Fibroblast of skin of left quadriceps (primary cell): ENCODE measurements around the gene PSME3IP1.
A peak's percentile ranks its signal among the peaks of the same experiment; 100 is the strongest.
"Not testable (repeated sequence)": the region's sequence is repeated elsewhere in the genome, so short reads cannot be mapped to it uniquely, and the experiment has no call there.

Experiments
- DNase-seq, 2 experiments: peaks; one replicate each; pipeline ENCODE4 v3.0.0-alpha.2; 2013; ENCODE audit warnings: low read depth in 2 of 2

Gene PSME3IP1, protein sequence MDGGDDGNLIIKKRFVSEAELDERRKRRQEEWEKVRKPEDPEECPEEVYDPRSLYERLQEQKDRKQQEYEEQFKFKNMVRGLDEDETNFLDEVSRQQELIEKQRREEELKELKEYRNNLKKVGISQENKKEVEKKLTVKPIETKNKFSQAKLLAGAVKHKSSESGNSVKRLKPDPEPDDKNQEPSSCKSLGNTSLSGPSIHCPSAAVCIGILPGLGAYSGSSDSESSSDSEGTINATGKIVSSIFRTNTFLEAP

DNA sequence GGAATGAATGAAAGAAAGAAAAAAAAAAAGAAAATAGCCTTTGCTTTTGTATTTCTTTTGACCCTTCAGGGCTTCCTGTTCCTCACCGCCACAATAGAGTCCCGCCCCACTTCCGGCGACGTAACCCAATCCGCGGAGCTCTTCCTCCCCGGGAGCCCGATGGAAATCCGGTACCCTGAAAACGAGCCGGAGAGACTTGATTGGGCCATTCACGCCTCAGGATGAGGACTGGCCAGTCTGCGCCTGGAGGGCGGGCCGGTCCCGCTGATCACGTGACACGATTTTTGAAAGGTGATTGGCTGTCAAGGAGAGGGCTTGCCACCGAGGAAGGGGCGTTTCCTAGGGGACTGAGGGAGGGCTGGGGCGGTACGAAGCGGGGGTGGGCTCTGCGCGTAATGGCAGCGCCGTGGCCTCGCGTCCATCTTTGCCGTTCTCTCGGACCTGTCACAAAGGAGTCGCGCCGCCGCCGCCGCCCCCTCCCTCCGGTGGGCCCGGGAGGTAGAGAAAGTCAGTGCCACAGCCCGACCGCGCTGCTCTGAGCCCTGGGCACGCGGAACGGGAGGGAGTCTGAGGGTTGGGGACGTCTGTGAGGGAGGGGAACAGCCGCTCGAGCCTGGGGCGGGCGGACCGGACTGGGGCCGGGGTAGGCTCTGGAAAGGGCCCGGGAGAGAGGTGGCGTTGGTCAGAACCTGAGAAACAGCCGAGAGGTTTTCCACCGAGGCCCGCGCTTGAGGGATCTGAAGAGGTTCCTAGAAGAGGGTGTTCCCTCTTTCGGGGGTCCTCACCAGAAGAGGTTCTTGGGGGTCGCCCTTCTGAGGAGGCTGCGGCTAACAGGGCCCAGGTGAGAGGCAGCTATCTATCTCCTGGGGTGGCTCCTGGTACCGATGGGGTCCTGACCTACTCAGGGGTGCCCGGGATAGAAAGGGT lies at the start of gene PSME3IP1, which contains the start of gene RSPRY1:
Gene PSME3IP1, minus strand, starts transcription at position 95 of the 927 bp plus-strand sequence. CDS start 12,185 bp downstream, outside the sequence.
Gene RSPRY1, plus strand, starts transcription at position 385 of the 927 bp plus-strand sequence. CDS start 18,330 bp downstream, outside the sequence.
- DNase-seq = peak; percentile 99

DNA sequence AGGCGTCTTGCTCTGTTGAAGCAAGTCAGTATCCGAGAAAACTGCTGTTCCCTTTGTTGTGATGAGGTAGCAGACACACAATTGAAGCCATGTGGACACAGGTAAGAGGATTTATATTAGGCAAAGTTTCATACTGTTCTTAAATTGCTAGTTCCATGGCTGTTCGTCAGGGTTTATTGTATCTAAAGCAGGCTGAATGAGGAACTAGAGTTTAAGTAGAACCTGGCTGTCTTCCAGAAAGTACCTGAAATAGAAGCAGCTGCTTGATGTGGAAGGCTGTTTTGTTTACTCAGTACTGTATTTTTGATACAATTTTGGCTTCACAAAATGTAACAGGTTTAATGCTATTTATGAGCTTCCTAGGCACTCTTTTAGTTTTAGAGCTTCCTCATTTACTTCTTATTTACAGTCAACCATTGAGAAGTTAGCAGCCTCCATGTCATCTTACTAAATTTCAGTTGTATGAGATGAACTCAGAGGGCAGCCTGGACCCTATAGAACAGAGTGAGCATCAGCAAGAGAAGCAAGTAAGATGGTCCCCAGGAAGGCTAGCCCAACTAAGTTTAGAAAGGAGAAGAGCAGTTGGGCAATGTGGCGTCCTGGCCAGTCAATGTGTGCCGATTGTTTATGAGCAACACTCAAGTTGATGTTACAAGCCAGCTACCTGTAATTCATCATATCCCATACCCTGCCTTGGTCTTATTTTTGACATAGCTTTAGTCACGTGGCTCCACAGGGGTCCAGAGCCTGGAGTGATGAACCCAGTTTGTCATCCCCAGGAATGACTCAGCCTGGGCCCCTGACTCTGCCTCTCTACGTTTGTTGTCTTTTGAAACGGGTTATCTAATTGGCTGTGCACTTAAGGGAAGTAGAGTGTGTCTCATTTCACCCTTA lies 49.5 kb upstream of the PSME3IP1 start:
- DNase-seq = peak; percentile 40

DNA sequence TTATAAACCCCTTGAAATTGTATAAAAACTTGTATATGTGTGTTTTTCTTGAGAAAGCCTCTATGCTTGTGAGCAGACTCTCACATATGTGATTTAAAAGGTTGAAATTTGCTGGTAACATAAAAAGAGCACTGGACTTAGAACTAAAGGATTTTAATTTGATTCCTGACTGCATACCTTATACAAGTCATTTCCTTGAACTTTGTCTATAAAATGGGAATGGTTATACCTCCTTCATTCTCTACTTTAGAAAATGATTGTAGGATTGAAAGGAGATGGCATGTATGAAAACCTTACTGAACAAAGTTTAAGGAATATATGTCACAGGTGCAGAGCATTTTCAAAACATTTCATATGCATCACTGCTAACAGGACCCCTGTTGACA lies 48.9 kb upstream of the PSME3IP1 start:
- DNase-seq = no peak

DNA sequence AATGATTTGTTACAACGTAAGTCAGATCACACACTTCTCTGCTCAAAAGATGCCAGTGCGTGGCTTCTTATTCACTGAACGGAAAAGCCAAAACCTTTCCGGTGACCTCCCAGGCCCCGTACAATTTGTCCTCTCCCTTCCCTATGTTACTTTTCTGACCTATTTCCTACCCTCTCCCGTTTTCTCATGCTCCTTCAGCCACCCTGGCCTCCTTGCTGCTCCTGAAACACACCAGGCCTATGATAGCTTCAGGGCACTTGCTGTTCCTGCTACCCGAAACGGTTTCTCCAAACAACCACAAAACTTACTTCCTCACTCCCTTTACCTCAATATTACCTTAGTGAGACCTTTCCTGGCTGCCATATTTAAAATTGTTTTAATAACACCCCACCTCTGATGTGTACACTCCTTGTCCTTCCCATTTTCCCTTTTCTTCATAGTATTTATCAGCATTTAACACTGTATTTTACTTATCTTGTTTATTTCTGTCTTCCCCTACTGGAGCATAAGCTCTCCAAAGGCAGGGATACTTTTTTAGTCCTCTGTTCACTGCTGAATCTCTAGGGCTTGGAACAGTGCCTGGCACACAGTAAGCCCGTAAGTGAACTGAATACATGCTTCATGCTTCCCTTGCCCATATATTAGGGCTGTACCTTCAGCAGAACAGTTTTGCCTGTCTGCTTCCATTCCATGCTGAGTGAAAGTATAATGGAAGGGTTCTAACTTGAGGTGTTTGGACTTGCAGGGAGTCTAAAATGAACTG lies 48.3 kb upstream of the PSME3IP1 start:
- no peak for DNase-seq

DNA sequence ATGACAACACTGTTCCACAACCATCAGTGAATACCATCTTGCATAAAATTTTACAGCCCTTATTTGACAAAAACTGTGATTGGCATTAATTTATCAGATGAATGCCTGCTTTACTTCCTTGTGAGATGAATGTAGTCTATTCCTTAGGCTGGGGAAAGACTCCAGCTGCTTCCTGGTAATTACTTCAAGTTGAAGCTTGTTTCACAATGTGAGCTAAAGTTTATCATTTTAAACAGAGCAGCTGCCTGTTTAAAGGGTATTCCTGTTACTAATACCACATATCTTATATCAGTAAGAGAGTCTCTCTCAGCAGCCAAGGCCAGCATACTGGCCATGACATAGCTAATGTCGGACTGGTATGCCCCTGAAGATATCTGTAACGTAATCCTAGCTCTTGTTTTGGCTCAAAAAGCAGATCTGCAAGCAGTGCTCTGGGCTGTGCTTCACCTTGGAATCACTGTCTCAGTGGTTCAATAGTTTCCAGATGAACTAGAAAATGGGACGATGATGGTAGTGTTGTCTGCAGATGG lies 46.0 kb upstream of the PSME3IP1 start:
- DNase-seq = no peak

DNA sequence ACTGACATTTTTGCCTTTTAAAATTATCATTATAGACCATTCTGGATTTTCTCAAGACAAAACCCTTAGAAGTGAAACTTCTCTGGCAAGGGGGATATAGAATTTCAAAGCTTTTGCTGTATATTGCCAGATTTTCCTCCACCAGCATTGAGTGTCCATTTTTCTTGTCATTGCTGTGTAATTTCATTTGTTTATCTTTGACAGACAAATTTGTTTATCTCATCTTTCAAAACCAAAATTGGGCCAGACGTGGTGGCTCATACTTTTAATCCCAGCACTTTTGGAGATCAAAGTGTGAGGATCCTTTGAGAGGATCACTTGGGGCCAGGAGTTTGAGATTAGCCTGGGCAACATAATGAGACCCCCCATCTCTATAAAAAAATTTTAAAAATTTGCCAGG lies 43.2 kb upstream of the PSME3IP1 start:
- no peak for DNase-seq

DNA sequence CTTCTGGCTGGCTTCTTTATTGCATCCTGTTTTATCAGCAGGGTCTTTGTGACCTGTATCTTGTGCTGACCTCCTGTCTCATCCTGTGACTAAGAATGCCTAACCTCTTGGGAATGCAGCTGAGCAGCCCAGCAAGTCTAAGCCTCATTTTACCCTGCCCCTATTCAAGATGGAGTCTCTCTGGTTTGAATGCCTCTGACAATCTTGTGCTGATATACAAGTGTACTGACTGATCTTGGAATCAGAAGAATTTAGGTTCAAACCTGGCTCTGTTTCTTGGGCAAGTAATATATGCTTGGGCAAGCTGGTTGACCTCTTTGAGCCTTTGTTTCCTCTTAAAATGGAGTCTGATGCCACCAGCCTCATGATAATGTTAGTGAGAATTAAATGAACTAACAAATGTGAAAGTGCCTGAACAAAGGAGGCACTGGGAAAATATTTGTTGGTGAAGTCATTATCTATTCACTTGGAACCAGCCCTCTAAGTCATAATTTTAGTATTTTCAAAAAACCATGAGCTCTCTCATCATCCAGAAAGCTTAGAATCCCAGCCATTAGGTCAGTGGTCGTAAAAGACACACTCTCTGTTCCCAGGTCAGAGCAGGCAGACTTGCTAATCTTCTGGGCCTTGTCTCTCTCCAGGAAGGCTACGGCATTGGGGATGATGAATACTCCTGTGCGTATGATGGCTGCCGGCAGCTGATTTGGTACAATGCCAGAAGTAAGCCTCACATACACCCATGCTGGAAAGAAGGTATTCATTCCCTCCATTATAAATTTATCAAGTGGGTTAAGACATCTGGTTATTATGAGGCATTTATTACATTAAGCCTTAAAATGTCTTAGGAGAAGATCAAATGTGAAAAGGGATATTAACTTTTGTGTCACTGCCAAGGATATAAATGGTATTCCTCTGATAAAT lies 41.1 kb upstream of the PSME3IP1 start:
- DNase-seq = no peak

DNA sequence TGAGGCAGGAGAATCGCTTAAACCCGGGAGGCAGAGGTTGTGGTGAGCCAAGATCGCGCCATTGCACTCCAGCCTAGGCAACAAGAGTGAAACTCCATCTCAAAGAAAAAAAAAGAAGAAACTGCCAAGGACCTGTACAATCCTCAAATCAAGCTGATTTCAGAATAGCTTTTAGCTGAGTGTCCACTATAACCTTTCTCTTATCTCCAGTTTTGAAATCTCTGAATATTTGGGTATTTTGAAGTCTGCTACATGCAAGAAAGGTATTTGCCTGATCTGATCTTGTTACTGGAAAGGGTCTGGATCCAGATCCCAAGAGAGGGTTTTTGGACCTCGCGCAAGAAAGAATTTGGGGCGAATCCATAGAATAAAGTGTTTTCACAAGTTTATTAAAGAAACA lies 40.1 kb upstream of the PSME3IP1 start:
- DNase-seq = no peak

DNA sequence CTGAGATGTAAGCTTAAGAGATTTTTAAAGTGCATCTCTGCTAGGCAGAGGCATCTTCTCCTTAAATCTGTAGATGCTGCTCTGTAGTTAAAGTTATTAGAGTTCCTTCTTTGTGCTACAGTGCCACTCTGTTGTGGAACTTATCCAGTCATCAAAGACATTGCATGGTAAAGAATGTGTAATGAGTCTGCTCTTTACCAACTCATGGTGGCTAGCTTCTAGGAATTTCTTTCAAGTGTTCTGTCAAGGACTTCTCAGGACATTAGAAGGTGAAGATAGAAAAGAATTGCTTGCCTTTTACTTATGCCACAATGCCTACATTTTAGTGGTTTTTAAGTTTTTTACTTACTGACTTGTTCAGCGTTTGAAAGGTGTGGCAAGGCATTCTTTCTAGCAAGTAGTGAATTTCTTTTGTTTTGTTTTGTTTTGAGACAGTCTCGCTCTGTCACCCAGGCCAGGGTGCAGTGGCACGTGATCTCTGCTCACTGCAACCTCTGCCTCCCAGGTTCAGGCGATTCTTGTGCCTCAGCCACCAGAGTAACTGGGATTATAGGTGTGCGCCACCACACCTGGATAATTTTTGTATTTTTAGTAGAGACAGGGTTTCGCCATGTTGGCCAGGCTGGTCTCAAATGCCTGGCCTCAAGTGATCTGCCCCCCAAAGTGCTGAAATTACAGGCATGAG lies 39.0 kb upstream of the PSME3IP1 start:
- no peak for DNase-seq

DNA sequence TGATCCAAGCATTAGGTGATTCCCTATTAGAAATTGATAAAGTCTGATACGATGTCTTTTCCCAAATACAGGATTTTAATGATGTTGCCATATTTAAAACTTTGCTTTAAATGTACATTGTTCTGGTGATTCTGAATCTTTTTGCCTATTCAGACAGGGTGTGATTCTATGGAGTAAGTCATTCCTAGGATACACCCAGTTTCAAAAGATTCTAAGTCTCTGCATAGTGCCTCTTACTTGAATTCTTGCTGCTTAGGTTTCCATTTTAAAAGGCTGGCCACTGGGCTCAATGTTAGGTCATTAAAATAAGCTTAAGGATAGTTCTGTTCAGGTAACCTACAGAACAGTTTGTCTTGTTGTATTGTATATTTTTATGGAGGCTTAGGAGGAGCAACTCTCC lies 37.2 kb upstream of the PSME3IP1 start:
- no peak for DNase-seq

DNA sequence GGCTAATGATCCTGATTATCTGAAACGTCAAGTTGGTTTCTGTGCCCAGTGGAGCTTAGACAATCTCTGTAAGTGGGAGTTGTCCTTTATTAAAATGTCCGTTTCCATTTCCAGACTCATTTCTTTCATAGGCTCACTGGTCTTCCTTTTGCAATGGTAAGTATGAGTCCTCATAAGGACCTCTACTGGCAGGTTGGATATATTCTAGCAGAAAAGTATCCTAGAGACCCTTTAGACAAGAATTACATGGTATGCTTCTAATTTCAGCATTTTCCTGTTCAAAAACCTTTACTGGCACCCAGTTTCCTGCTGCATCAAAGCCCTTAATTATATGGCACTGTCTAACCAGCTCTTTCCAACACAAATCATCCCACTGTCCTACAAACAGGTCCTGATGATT lies 31.1 kb upstream of the PSME3IP1 start:
- DNase-seq = no peak

DNA sequence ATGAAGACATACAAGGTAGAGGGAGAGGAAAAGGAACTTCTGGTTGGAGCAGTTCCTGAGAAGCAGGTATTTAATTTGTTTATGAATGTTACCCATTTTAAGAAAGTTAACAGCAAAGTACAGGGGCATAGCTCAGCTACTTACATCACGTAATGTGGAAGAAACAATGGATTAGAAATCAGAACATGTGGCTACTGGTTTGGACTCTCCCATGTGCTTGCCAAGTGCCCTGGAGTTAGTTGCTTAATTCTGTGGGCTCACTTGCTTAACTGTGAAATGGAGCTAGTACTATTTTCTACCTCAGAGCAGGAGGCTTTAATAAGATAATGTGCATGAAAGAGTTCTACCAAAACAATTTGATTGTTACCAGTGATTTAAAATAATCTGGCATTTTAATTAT lies 27.6 kb upstream of the PSME3IP1 start:
- no peak for DNase-seq

DNA sequence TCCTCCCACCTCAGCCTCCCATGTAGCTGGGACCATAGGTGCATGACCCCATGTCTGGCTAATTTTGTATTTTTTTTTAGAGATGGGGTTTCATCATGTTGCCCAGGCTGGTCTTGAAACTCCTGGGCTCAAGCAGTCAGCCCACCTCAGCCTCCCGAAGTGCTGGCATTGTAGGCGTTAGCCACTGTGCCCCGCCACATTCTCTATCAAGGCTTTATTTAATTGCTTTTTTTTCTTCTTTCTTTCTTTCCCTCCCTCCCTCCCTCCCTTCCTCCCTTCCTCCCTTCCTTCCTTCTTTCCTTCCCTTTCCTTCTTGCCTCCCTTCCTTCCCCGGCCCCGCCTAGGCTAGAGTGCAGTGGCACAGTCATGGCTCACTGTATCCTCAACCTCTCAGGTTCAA lies 23.9 kb upstream of the PSME3IP1 start:
- DNase-seq = no peak

DNA sequence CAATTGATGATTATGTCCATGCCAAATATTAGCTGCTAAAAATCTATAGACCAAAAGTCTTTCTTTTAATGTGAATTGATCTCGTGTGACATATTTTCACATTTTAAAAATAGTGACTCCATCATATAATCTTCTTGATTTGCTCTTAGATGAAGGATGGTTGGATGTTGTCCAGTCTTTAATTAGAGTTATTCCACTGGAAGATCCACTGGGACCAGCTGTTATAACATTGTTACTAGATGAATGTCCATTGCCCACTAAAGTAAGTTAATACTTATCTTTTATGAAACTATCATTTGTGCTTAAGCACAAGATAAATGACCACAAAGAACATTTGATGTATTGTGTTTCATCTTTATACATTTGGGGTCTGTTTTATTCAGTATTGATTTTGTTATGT lies 23.1 kb upstream of the PSME3IP1 start:
- no peak for DNase-seq

DNA sequence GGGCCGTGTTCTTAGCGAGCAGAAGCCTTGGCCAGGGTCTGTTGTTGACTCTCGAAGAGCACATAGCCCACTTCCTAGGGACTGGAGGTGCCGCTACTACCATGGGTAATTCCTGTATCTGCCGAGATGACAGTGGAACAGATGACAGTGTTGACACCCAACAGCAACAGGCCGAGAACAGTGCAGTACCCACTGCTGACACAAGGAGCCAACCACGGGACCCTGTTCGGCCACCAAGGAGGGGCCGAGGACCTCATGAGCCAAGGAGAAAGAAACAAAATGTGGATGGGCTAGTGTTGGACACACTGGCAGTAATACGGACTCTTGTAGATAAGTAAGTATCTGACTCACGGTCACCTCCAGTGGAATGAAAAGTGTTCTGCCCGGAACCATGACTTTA lies 18.8 kb upstream of the PSME3IP1 start:
- DNase-seq = no peak

DNA sequence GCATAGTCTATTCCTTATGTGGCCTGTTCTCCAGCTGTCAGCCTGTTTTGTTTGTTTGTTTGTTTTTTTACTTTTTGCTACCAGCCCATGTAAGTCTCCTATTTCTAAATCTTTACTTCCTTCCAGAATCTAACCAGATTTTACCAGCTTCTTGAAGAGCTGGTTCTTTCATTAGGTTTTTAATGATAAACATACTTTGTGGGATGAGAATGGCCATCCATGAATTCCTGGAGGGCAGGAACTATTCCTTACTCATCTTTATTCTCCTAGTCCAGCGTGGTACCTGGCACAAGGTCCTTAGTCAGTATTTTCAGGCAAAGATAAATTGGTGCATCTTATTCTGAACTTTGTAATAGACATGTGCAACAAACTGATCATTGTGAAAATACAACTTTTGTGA lies 17.6 kb upstream of the PSME3IP1 start:
- DNase-seq = no peak

DNA sequence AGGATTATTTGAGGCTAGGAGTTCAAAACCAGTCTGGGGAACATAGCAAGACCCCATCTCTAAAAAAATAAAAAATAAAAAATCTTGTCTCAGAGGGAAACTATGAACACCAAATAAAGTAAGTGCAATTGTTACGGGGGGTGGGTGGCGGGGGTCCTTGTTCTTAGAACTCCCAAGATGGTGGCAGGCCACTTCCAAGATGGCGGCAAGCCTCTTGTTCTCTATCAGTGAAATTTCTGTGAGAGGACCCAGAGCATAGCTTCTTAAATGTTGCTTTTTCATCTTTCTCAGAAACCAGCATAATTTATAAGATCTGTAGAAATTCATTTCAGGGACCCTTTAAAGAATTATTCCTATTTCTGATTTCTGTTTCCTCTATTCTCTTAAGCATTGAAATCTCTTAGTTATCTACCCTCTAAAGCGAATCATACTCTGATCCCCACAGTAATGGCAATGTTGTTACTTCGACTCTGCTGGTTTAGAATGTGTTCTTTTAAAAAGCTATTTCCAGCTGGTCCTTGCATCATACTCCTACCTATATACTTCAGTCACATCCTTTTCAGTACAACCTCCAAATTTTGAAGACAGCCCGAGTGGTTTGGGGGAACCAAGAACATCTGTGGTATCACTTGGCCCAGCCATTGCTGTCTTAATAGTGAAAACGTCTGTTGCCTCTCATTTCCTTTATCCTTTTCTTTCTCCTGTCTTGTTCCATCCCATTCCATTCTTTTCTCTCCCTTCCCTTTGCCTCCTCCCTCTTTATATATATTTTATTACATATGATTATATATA lies 16.5 kb upstream of the PSME3IP1 start:
- DNase-seq = no peak

DNA sequence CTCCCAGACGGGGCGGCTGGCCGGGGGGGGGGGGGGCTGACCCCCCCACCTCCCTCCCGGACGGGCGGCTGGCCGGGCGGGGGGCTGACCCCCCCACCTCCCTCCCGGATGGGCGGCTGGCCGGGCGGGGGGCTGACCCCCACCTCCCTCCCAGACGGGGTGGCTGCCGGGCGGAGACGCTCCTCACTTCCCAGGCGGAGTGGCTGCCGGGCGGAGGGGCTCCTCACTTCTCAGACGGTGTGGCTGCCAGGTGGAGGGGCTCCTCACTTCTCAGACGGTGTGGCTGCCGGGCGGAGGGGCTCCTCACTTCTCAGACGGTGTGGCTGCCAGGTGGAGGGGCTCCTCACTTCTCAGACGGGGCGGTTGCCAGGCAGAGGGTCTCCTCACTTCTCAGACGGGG lies 15.1 kb upstream of the PSME3IP1 start:
- not testable (repeated sequence) for DNase-seq
